AG04449 (cell line): ENCODE results near the gene ADCK2.
A peak's percentile ranks its signal among the peaks of the same experiment; 100 is the strongest.

ENCODE experiments used
- CTCF ChIA-PET: fragments of 350-600 bp; formaldehyde crosslinking; extraction: SDS; loops from one replicate; lab custom pipeline; 2021; ENCODE audit warnings: antibody characterized with exemption; lab: Yijun Ruan, JAX
- POLR2A ChIA-PET: fragments of 400-600, 350-600 bp; formaldehyde crosslinking; extraction: SDS; loops from one replicate; lab custom pipeline; 2020; ENCODE audit warnings: antibody characterized with exemption, inconsistent platforms; lab: Yijun Ruan, JAX
- DNase-seq: peaks from one replicate; pipeline ENCODE4 v3.0.0-alpha.2; 2010; ENCODE audit warnings: low read depth, low spot score
- H3K4me3 ChIP-seq: 2 replicates; pipeline ENCODE4 v1.5.1; 2011; ENCODE audit warnings: low read depth, mild to moderate bottlenecking, control low read depth, low read length
- TF ChIP-seq, protein P1 (sequence below): IDR thresholded peaks from one replicate; pipeline ENCODE4 v1.5.1; 2011; ENCODE audit warnings: mild to moderate bottlenecking, moderate library complexity, low read length, control low read depth, inconsistent platforms; ENCODE audit not compliant: insufficient read depth; ENCODE audit errors: missing control alignments

Gene ADCK2

GRCh38 chr7:140695381-140695780, 22.6 kb downstream of the ADCK2 start:
- TF ChIP-seq, protein P1, sequence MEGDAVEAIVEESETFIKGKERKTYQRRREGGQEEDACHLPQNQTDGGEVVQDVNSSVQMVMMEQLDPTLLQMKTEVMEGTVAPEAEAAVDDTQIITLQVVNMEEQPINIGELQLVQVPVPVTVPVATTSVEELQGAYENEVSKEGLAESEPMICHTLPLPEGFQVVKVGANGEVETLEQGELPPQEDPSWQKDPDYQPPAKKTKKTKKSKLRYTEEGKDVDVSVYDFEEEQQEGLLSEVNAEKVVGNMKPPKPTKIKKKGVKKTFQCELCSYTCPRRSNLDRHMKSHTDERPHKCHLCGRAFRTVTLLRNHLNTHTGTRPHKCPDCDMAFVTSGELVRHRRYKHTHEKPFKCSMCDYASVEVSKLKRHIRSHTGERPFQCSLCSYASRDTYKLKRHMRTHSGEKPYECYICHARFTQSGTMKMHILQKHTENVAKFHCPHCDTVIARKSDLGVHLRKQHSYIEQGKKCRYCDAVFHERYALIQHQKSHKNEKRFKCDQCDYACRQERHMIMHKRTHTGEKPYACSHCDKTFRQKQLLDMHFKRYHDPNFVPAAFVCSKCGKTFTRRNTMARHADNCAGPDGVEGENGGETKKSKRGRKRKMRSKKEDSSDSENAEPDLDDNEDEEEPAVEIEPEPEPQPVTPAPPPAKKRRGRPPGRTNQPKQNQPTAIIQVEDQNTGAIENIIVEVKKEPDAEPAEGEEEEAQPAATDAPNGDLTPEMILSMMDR, result no peak
- ChIA-PET CTCF (interaction anchor here (1.1 to 1.4 kb wide), 3 partner anchors 20 to 219 kb away, joined by 3 read pairs; no protein-coding TSS in a partner anchor), POLR2A (interaction anchor here (0.9 kb wide), 1 partner anchor 14 kb away, joined by 3 read pairs; no protein-coding TSS in a partner anchor)
- no peak for DNase-seq
- no peak overlapping the region for H3K4me3 ChIP-seq

GRCh38 chr7:140696024-140696679, 23.4 kb downstream of the ADCK2 start:
- POLR2A ChIA-PET, result interaction anchor here (0.6 to 1.3 kb wide), 4 partner anchors 10 to 825 kb away, joined by 3 to 5 read pairs (median 3); no protein-coding TSS in a partner anchor
- TF ChIP-seq, protein P1, result no peak
- CTCF ChIA-PET, result interaction anchor here (1.1 to 1.4 kb wide), 3 partner anchors 21 to 220 kb away, joined by 3 read pairs; no protein-coding TSS in a partner anchor

GRCh38 chr7:140696680-140697446, 24.1 kb downstream of the ADCK2 start, which contains the start of gene NDUFB2:
Gene NDUFB2, plus strand, starts transcription at chr7:140696708. Its CDS starts 37 bp downstream, at chr7:140696745.
- ChIA-PET POLR2A (interaction anchor here (0.6 to 1.3 kb wide), 3 partner anchors 10 to 824 kb away, joined by 3 to 5 read pairs (median 4); no protein-coding TSS in a partner anchor), CTCF (interaction anchor here (1.3 kb wide), 1 partner anchor 221 kb away, joined by 3 read pairs; no protein-coding TSS in a partner anchor)
- H3K4me3 ChIP-seq, result peak within 1 kb of the TSS; percentile 98
- DNase-seq, result peak; percentile 24
- TF ChIP-seq, protein P1, result no peak

More at GRCh38 chr7:140696024-140696679, 23.4 kb downstream of the ADCK2 start:
- peak; percentile 40 for DNase-seq
- H3K4me3 ChIP-seq, result peak overlapping the region; percentile 98

DNA sequence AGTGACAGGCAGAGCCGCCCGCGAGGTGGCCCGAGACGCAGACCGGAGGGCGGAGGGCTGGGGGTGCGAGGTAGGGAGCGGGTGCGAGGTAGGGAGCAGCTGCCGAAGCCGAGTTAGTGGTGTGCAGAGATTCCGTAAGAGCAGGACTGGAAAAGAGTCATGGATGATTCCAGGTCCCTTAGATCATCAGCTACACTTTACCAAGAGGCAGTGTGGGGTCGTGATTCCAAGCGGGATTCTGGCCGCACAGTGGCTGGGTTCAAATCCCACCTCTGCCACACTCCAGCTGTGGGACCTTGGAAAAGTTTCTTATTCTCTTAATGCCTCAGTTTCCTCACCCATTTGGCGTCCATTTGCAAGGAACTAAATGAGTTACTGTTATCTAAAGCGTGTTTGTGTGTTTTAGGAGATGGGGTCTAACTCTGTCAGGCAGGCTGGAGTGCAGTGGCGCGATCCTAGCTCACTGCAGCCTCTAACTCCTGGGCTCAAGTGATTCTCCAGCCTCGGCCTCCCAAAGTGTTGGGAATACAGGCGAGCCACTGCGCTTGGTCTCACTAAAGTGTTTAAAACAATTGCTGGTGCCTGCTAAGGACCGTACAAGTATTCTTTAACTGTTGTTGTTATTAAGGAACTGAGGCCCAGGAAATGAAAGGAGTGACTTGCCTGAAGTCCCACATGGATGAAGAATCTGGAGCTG, 24.9 kb downstream of the ADCK2 start:
- TF ChIP-seq, protein P1, result no peak
- ChIA-PET POLR2A (interaction anchor here (0.8 kb wide), 1 partner anchor 22 kb away, joined by 4 read pairs; no protein-coding TSS in a partner anchor), CTCF (interaction anchor here (1.1 kb wide), 1 partner anchor 315 kb away, joined by 3 read pairs; no protein-coding TSS in a partner anchor)
- peak overlapping the region; percentile 98 for H3K4me3 ChIP-seq
- DNase-seq, result no peak

- CTCF ChIA-PET, result interaction anchor here (1.1 to 1.6 kb wide), 2 partner anchors 24 to 314 kb away, joined by 3 to 4 read pairs; no protein-coding TSS in a partner anchor
- TF ChIP-seq, protein P1, result no peak
- H3K4me3 ChIP-seq, result no peak overlapping the region; the same call in 1 of the 2 replicates
- POLR2A ChIA-PET, result no interaction called here
- DNase-seq, result no peak
Measured at GRCh38 chr7:140698477-140698876, 25.7 kb downstream of the ADCK2 start.
